K562 (cell line): ENCODE results near the gene ADAP2. TPM values are rescaled to one million over a fixed set of nuclear protein-coding genes. Genes with fewer than 3 reads are reported as not detected.

Experiments used
- ATF3 ChIP-seq, 2 experiments: fragments of 450-650 bp in 1 of 2; sonication (generic) in 1 of 2; formaldehyde crosslinking in 1 of 2; IDR thresholded peaks in 1 of 2; conservative IDR thresholded peaks in 1 of 2; 2 replicates each; pipeline versions ENCODE4 v1.6.1 to v1.8.1; 2016 to 2023; ENCODE audit warnings: mild to moderate bottlenecking in 2 of 2, moderate library complexity in 2 of 2, inconsistent platforms in 1 of 2, missing genetic modification reagents in 1 of 2
- BDP1 ChIP-seq: IDR thresholded peaks from 3 replicates; pipeline ENCODE4 v1.6.1; 2011; ENCODE audit not compliant: insufficient read length, insufficient read depth
- CBX1 ChIP-seq: sonication (generic); IDR thresholded peaks from 2 replicates; pipeline ENCODE4 v1.6.1; 2016; ENCODE audit warnings: antibody characterized with exemption, low read depth, mild to moderate bottlenecking
- CEBPB ChIP-seq: fragments of 450-650 bp; IDR thresholded peaks from 2 replicates; pipeline ENCODE4 v1.6.1; 2016; ENCODE audit warnings: missing genetic modification characterization, missing compliant biosample characterization
- CREB1 ChIP-seq, 2 experiments: sonication (generic) in 1 of 2; formaldehyde crosslinking in 1 of 2; IDR thresholded peaks; 2 replicates each; pipeline versions ENCODE4 v1.6.1 to v1.8.0; 2012 to 2022; ENCODE audit warnings: inconsistent platforms in 1 of 2, mild to moderate bottlenecking in 1 of 2, missing genetic modification reagents in 1 of 2, moderate library complexity in 1 of 2
- GTF2B ChIP-seq: IDR thresholded peaks from 2 replicates; pipeline ENCODE4 v1.6.1; 2011; ENCODE audit not compliant: insufficient read length; ENCODE audit errors: extremely low read depth
- MAFF ChIP-seq: IDR thresholded peaks from 2 replicates; pipeline ENCODE4 v1.6.1; 2012; ENCODE audit warnings: low read length, improper control_type of control experiment
- POU5F1 ChIP-seq: fragments of 150-350 bp; IDR thresholded peaks from 2 replicates; pipeline ENCODE4 v1.6.1; 2014; ENCODE audit warnings: borderline replicate concordance, low read length, low read depth, mild to moderate bottlenecking; ENCODE audit not compliant: partially characterized antibody
- RBBP5 ChIP-seq: fragments of 200-600 bp; sonication (generic); IDR thresholded peaks from 2 replicates; pipeline ENCODE4 v1.6.1; 2012; ENCODE audit warnings: borderline replicate concordance, mild to moderate bottlenecking, low read length, control low read depth, inconsistent platforms; ENCODE audit not compliant: insufficient read depth, poor library complexity, severe bottlenecking
- SRF ChIP-seq, 2 experiments: fragments of 250-450, 450-650 bp in 1 of 2; sonication (Bioruptor Pico) in 1 of 2; sonication (generic) in 1 of 2; formaldehyde crosslinking; IDR thresholded peaks; 2 replicates each; pipeline versions ENCODE4 v1.5.0 to v1.5.1; 2020 to 2022; ENCODE audit warnings: mild to moderate bottlenecking in 1 of 2, missing genetic modification reagents in 1 of 2
- SRSF3 ChIP-seq: fragments of 200-400 bp; formaldehyde crosslinking; IDR thresholded peaks from 2 replicates; pipeline ENCODE4 v1.6.1; 2016; ENCODE audit warnings: mild to moderate bottlenecking, low read length, moderate library complexity; ENCODE audit not compliant: insufficient read depth
- TFAM ChIP-seq: fragments of 250-450 bp; sonication (Bioruptor Pico); conservative IDR thresholded peaks from 2 replicates; pipeline ENCODE4 v1.5.0; 2021; ENCODE audit warnings: mild to moderate bottlenecking, moderate library complexity
- THAP12 ChIP-seq: fragments of 250-450 bp; sonication (Bioruptor Pico); IDR thresholded peaks from 2 replicates; pipeline ENCODE4 v1.9.0; 2021; ENCODE audit warnings: mild to moderate bottlenecking, inconsistent platforms
- XRCC5 ChIP-seq: fragments of 200-400 bp; formaldehyde crosslinking; IDR thresholded peaks from 2 replicates; pipeline ENCODE4 v1.6.1; 2017; ENCODE audit warnings: low read depth, mild to moderate bottlenecking, low read length
- ZBTB1 ChIP-seq: sonication (generic); formaldehyde crosslinking; IDR thresholded peaks from 2 replicates; pipeline ENCODE4 v1.8.1; 2023; ENCODE audit warnings: missing genetic modification reagents, low read depth, mild to moderate bottlenecking, borderline replicate concordance
- ZBTB26 ChIP-seq: fragments of 450-650 bp; formaldehyde crosslinking; IDR thresholded peaks from 2 replicates; pipeline ENCODE4 v1.4.0; 2022; ENCODE audit warnings: missing genetic modification characterization
- ZFPM2 ChIP-seq: fragments of 250-450 bp; sonication (Bioruptor Pico); IDR thresholded peaks from 2 replicates; pipeline ENCODE4 v1.5.1; 2022; ENCODE audit warnings: mild to moderate bottlenecking
- ZKSCAN8 ChIP-seq: fragments of 200-800 bp; sonication (Bioruptor generic); IDR thresholded peaks from 2 replicates; pipeline ENCODE4 v1.6.1; 2016; ENCODE audit warnings: missing genetic modification characterization, missing compliant biosample characterization
- ZNF655 ChIP-seq: fragments of 250-450 bp; sonication (Bioruptor Pico); IDR thresholded peaks from 2 replicates; pipeline ENCODE4 v1.5.0; 2021
- polyA plus RNA-seq, 8 experiments: library from polyadenylated mRNA; depleted of rRNA in 4 of 8; stranded (reverse) in 5 of 8; unstranded in 3 of 8; fragments of >200 nt; fragmentation: Nextera tagmentation in 2 of 8; fragmentation: Illumina TruSeq in 1 of 8; extraction: Ambion mirVana in 2 of 8; extraction: Trizol in 1 of 8; gene quantifications; 2 replicates each; pipeline versions ENCODE4 v1.2.1 to v1.2.3, GENCODE V29; 2011 to 2014; ENCODE audit warnings: inconsistent platforms in 1 of 8, missing spikeins in 1 of 8
- total RNA-seq, 7 experiments: library from RNA; depleted of rRNA in 6 of 7; stranded (reverse); fragments of >200 nt in 6 of 7; fragmentation: Illumina TruSeq in 2 of 7; extraction: Trizol in 2 of 7; gene quantifications; 2 replicates each; pipeline versions ENCODE4 v1.2.1 to v1.2.3, GENCODE V29; 2011 to 2021; ENCODE audit warnings: low replicate concordance in 1 of 7

The ADAP2 gene
- total and polyA plus RNA-seq, 9 of the 15 experiments (the other 6 are each of a cell fraction or from before 2014, with no cell fraction given): 0.06 to 0.73 (median 0.23) TPM; not detected in 5

- TF ChIP-seq THAP12: peak; percentile 55; the same call in 1 of the 2 replicates
- TF ChIP-seq SRF (CRISPR knock-in tag; IDR thresholded peaks at IDR 0.05): peak in 1 of 2 experiments; percentile 30; a peak in 1 of 4 replicates
- no peak for TF ChIP-seq BDP1
- peak; percentile 93 for TF ChIP-seq RBBP5
- no peak for TF ChIP-seq SRSF3
- TF ChIP-seq ZBTB26: no peak
- TF ChIP-seq ATF3 (IDR thresholded peaks at IDR 0.05): no peak
- peak; percentile 47; the same call in 1 of the 2 replicates for TF ChIP-seq ATF3 (CRISPR knock-in tag; conservative IDR thresholded peaks at IDR 0.05)
- no peak for TF ChIP-seq GTF2B
- peak; percentile 99 for TF ChIP-seq XRCC5
- TF ChIP-seq ZFPM2 (CRISPR knock-in tag): no peak
- TF ChIP-seq CEBPB (tag): no peak
- TF ChIP-seq MAFF: no peak
- no peak for TF ChIP-seq ZBTB1 (CRISPR knock-in tag)
- no peak for TF ChIP-seq ZNF655 (CRISPR knock-in tag)
- no peak for TF ChIP-seq ZKSCAN8 (CRISPR knock-in tag)
- peak; percentile 38; the same call in 1 of the 2 replicates for TF ChIP-seq CREB1 (IDR thresholded peaks at IDR 0.05)
- 0 out of 2 replicates have a peak, but pooled peaks have one; percentile 37 for TF ChIP-seq CREB1 (CRISPR knock-in tag; IDR thresholded peaks at IDR 0.05)
- TF ChIP-seq TFAM (CRISPR knock-in tag): no peak
- no peak for TF ChIP-seq POU5F1
- peak; percentile 92 for TF ChIP-seq CBX1
These were observed 15.4 kb upstream of the ADAP2 start, which contains the start of gene TEFM (continued) for GRCh38 chr17:30906101-30906911.
